CD4-positive, alpha-beta T cell treated with Interleukin-4 for 4 hours (primary cell): Measurements from ENCODE around the gene RAB3B.
A peak's percentile ranks its signal among the peaks of the same experiment; 100 is the strongest.
"Not testable (repeated sequence)": the region's sequence is repeated elsewhere in the genome, so short reads cannot be mapped to it uniquely, and the experiment has no call there.

ENCODE experiments used
- DNase-seq: peaks from one replicate; pipeline ENCODE4 v3.0.0-alpha.2; 2020

The RAB3B gene

GRCh38 chr1:51915951-51916350 is 74.5 kb downstream of the RAB3B start:
- no peak for DNase-seq

DNA sequence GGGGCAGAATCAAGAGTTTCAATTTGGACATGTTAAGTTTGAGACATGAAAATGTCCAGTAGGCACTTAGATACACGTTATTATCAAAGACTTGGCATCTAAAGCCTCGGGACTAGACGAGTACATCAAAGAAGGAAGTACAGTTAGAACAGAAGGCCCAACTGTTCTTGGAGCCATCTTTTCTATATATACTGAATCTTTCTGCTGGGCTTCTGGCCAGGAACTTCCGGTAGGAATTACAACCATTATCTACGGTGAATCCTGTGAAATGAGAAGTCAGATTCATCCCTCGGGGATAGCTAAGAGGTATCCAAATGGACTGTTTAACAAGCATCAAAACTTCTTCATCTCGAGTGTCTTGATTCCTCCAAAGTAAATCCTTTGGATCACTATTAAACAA is 77.6 kb downstream of the RAB3B start:
- no peak for DNase-seq

GRCh38 chr1:51910221-51911000 is 80.1 kb downstream of the RAB3B start:
- no peak for DNase-seq

GRCh38 chr1:51908499-51908898 is 82.0 kb downstream of the RAB3B start:
- no peak for DNase-seq

DNA sequence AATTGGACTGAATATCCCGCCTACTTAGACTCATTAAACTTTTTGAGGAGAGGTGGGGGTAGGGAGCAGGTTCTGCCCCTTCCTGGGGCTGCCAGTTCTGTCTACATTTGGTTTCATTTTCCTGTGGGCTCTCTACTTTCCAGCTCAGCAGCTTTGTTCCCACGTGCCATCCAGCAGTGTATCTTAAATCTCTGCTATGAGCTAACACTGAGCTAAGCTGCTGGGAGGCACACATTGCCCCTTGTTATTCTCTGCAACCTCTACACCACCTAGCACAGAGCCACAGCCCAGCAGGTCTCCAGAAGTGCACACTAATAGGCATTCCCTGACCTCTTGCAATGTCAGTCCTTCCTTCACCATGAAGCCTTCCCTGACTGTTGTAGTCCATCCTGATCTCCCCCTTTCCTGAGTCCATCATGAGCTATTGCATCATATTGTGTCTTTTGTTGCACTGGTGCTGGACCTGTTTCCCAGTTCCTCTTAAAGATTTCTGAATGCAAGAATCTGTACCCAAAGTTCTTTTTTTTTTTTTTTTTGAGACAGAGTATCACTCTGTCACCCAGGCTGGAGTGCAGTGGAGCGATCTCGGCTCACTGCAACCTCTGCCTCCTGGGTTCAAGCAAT is 83.3 kb downstream of the RAB3B start:
- no peak for DNase-seq

DNA sequence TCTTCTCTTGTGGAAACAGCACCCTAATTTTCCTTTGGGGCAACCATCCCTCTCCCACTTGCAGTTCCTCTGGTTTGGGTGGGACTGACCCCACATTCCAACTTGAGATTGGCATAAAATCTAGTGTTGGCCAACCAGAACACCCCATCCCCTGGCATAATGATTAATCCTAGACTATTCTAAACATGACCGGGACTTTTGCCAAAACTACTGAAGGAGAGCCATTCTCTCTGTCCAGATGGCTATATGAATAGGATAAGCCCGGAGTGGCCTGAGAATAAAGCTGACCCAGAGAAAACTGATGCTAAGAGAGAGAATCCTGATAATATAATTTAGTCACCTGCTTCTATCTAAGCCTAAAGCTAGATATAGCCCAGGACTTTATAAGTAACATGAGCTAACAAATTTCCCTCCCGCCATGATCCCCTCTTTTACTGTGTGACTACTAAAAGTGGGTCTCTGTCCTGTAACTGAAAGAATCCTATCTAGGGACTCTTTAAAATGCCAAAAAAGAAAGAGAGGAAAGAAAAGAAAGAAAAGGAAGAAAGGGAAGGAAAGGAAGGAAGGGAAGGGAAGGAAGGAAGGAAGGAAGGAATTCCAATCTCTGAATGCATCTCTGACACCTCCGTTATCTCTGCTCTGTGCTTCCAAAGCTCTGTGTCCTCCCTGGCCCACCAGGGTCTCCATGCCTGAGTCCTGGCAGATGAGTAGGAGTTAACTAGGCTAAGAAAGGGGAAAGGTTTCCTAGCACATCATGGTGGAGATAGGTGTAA is 84.0 kb downstream of the RAB3B start:
- DNase-seq: no peak

DNA sequence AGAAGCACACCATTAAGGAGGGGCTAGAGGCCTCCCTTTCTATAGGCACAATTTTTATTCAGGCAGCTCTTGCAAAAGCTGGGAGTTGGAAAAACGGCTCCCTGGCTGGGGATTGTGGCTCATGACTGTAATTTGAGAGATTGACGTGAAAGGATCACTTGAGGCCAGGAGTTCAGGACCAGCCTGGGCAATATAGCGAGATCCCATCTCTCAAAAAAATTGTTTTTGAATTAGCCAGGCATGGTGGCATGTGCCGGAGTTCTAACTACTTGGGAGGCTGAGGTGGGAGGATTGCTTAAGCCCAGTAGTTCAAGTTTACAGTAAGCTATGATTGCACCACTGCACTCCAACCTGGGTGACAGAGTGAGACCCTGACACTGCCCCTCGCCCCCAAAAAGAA is 88.0 kb downstream of the RAB3B start:
- DNase-seq: no peak

GRCh38 chr1:51901151-51901550 is 89.3 kb downstream of the RAB3B start:
- no peak for DNase-seq

GRCh38 chr1:51899022-51899421 is 91.5 kb downstream of the RAB3B start:
- DNase-seq: no peak

GRCh38 chr1:51898090-51898734 is 92.3 kb downstream of the RAB3B start:
- no peak for DNase-seq

GRCh38 chr1:51897699-51898031 is 92.8 kb downstream of the RAB3B start:
- no peak for DNase-seq

GRCh38 chr1:51894748-51895147 is 95.8 kb downstream of the RAB3B start:
- not testable (repeated sequence) for DNase-seq

- DNase-seq: peak; percentile 100
Measured at GRCh38 chr1:51878616-51879336, 111.7 kb downstream of the RAB3B start, which contains the start of gene NRDC. Gene NRDC (minus strand): TSS chr1:51878727. CDS start chr1:51878615, 112 bp downstream.

DNA sequence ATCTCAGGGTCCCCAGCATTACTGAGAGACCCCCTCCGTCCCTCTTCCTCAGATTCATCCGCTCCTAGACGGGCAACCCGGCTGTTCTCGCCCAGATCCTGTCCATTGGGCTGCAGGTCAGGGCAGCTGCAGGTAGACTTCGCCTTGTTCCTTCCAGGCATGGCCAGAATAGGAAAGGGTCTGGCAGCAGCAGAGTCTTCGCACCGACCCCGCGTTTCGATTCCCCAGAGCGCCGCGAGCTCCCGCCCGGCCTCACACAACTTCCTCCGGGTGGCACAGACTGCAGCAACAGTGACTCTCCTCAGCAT is 112.2 kb downstream of the RAB3B start:
- no peak for DNase-seq

- DNase-seq: no peak
Measured at GRCh38 chr1:51877434-51878307, 112.8 kb downstream of the RAB3B start.

GRCh38 chr1:51875836-51876235 is 114.7 kb downstream of the RAB3B start:
- DNase-seq: no peak

DNA sequence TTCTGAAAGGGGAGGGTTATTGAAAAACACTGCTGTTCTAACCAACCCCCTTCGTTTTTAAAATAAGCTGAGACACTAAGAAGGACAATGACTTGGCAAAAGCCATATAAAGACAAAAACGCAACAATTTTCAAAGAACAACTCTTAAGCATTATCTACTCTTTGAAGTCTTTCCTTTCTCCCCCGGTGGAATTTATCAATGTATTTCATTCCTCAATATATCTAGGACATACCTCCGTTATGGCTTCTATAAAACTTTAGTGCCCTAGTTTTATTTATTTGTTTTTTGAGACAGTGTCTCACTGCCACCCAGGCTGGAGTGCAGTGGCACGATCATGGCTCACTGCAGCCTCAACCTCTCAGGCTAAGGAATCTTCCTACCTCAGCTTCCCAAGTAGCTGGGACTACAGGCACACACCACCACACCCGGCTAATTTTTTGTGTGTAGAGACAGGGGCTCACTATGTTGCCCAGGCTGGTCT is 115.2 kb downstream of the RAB3B start:
- no peak for DNase-seq

- not testable (repeated sequence) for DNase-seq
Measured at GRCh38 chr1:51873270-51873669, 117.2 kb downstream of the RAB3B start.

DNA sequence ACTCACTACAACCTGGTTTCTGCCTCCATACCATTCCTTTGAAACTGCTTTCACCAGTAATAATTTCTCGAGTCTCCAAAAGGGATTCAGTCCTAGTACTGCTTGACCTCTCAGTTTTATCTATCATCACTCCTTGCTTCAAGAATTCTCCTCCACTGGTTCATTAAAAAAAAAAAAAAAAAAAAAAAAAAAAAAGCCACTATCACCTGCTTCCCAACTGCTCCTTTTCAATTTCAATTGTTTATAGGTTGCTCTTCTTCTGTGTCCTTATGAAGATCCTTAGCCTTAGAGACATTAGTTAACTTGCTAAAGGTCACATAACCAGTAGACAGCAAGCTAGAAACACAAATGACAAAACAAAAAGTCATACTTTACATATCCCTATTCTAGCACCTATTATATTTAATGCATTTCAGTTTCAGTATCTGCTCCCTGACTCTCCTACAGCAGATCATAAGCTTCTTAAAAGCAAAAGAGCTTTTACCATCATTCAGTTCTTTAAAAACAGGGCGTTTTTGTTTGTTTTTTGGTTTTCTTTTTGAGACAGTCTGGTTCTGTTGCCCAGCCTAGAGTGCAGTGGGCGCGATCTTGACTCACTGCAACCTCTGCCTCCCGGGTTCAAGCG is 119.0 kb downstream of the RAB3B start:
- no peak for DNase-seq

DNA sequence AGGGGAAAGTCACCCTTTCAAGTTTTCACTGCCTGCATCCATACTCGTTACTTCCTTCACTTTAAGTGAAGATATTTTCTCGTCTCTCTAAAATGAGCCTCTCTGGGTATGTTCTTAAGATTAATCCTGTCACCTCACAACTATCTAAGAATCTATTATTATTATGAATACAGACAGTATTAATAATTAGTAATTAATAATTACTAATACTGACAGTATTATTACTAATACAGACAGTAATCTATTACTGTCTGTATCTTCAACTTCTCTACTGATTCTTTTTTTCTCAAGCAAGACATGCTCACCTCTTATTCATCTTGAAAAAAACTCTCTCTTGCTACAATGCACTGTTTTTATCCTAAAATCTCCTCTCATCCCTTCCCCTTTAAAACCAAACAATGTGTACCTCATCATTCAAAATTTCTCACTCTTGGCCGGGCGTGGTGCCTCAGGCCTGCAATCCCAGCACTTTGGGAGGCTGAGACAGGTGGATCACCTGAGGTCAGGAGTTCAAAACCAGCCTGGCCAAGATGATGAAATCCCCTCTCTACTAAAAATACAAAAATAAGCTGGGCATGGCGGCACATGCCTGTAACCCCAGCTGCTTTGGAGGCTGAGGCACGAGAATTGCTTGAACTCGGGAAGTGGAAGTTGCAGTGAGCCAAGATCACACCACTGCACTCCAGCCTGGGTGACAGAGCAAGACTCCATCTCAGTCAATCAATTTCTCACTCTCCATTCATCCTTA is 119.7 kb downstream of the RAB3B start:
- no peak for DNase-seq
